Measurements from ENCODE around the gene HMG20A.
"Not testable (repeated sequence)": the region's sequence is repeated elsewhere in the genome, so short reads cannot be mapped to it uniquely, and the experiment has no call there.

The HMG20A gene

GRCh38 chr15:77406846-77407245 is 13.8 kb upstream of the HMG20A start:
- DNase-seq (ENCODE audit: low read depth in 2 of 2) = no peak

GRCh38 chr15:77409259-77410156 is 11.2 kb upstream of the HMG20A start:
- no peak for DNase-seq (ENCODE audit: low read depth in 2 of 2)

GRCh38 chr15:77410157-77410500 is 10.6 kb upstream of the HMG20A start:
- DNase-seq (ENCODE audit: low read depth in 2 of 2) = not testable (repeated sequence)

GRCh38 chr15:77410701-77411618 is 9.7 kb upstream of the HMG20A start:
- DNase-seq (ENCODE audit: low read depth in 2 of 2) = no peak

- DNase-seq (ENCODE audit: low read depth in 2 of 2) = no peak
These were observed 9.1 kb upstream of the HMG20A start for GRCh38 chr15:77411619-77411976.

- DNase-seq (ENCODE audit: low read depth in 2 of 2) = no peak
These were observed 7.6 kb upstream of the HMG20A start for GRCh38 chr15:77412972-77413698.

GRCh38 chr15:77413699-77414349 is 6.9 kb upstream of the HMG20A start:
- no peak for DNase-seq (ENCODE audit: low read depth in 2 of 2)

- no peak for DNase-seq (ENCODE audit: low read depth in 2 of 2)
These were observed 5.8 kb upstream of the HMG20A start for GRCh38 chr15:77414789-77415442.

- no peak for DNase-seq (ENCODE audit: low read depth in 2 of 2)
These were observed 5.1 kb upstream of the HMG20A start for GRCh38 chr15:77415450-77416147.

- DNase-seq (ENCODE audit: low read depth in 2 of 2) = no peak
These were observed 4.6 kb upstream of the HMG20A start for GRCh38 chr15:77416148-77416455.

GRCh38 chr15:77416954-77417353 is 3.7 kb upstream of the HMG20A start:
- DNase-seq (ENCODE audit: low read depth in 2 of 2) = no peak

- no peak for DNase-seq (ENCODE audit: low read depth in 2 of 2)
These were observed 3.1 kb upstream of the HMG20A start for GRCh38 chr15:77417602-77418001.

- DNase-seq (ENCODE audit: low read depth in 2 of 2) = no peak
These were observed 2.2 kb upstream of the HMG20A start for GRCh38 chr15:77418391-77418965.

- DNase-seq (ENCODE audit: low read depth in 2 of 2) = peak; percentile 24 to 46
These were observed 1.5 kb upstream of the HMG20A start for GRCh38 chr15:77418966-77419835.

GRCh38 chr15:77419836-77420609 is 665 bp upstream of the HMG20A start, which contains the start of gene PEAK1:
PEAK1 (minus strand) TSS chr15:77420104; CDS start chr15:77181926, 238,178 bp downstream.
- DNase-seq (ENCODE audit: low read depth in 2 of 2) = peak; percentile 99

- DNase-seq (ENCODE audit: low read depth in 2 of 2) = no peak
These were observed 647 bp downstream of the HMG20A start for GRCh38 chr15:77421370-77421700.

- no peak for DNase-seq (ENCODE audit: low read depth in 2 of 2)
These were observed 4.4 kb downstream of the HMG20A start for GRCh38 chr15:77425104-77425503.

GRCh38 chr15:77426377-77426776 is 5.7 kb downstream of the HMG20A start:
- DNase-seq (ENCODE audit: low read depth in 2 of 2) = no peak
